ENCODE measurements around the gene MTHFR.

MTHFR gene

DNA sequence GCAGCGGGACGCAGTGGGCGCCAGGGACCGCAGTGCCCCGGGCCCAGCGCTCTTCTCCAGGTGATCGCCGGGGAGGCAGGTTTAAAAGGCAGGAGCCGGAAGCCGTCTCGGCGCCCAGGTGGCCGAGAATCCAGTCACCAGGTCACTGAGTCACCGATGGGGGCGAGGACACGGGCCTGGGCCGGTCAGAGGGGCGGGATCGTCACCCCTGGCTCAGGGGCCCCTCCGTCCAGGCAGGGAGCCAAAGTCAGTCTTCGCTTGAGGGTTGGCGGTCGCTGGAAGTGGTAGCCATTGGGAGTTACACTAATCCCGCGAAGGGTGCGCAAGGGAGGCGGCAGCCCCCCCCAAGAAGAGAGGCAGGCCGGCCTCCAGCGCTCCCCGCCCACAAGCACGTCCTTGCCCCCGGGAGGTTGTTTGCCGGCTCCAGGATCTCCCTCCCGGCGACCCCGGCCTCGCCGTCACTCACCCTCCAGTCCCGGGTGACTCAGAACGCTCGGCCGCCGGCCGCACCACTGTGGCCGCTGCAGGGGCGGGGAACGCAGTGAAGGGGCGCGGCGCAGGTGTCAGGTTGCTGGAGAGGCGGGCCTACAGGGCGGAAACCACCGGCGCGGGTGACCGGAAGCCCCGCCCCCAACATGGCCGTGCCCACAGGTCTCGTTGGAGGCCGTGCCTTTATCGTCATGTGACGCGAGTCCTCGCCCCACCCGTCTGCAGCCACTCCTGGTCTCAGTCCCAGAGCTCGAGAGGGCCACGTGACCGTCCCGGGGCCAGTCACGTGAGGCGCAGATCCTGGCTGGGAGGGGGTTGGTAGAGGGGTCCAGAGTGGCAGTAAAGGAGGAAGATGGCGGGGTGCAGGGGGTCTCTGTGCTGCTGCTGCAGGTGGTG is at the start of gene MTHFR, which contains the start of gene CLCN6:
Gene MTHFR (minus strand): TSS at position 543 of the 885 bp plus-strand sequence. CDS start 2,848 bp downstream, outside the sequence.
Gene CLCN6 (plus strand): TSS at position 770 of the 885 bp plus-strand sequence. CDS start 72 bp downstream, at position 842.
- DNase-seq = peak; percentile 94

DNA sequence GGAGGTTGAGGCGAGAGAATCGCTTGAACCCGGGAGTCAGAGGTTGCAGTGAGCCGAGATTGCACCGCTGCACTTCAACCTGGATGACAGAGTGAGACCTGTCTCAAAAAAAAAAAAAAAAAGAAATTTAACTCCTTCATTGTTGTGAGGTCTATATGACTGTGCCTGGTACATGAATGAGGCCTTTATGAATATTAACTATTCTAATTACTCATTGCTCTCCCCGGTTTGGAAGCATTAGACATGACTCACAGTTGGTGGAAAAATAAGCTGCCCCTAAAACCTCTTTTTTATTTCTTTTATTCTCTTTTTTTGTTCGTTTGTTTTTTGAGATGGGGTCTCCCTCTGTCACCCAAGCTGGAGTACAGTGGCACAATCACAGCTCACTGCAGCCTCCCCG is 49.7 kb upstream of the MTHFR start:
- no peak for DNase-seq

DNA sequence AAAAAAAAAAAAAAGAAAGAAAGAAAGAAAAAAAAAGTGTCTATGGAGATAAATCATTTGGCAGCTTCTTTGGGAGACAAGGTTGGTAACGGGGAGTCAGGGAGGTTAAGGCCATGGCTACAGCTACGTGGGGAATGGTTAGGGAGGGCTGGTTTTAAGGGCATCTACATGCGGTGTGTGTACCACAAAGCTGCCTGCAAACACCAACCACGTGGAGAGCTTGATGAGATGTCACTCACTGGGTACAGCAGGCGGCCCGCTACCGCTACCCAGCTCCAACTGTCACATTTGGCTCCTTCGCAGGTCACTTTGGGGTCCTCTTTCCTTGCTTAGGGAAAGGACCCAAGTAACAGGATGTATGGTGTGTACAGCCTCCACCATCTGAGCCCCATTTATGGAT is 48.8 kb upstream of the MTHFR start:
- DNase-seq = no peak

DNA sequence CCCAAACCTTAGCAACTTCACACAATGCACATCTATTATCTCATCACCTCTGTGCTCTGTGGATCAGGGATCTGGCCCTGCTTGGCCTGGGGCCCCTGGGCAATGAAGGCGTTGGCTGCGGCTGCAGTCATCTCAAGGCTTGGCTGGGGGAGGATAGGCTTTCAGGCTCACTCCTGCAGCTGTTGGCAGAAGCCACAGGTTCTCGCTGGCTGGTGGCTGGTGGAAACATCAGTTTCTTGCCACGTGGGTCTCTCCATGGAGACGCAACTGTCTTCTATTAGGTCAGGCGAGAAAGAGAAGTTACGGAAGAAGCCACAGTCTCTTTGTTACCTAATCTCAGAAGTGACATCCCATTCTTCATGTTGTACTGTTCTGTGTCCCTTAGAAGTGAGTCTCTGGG is 45.4 kb upstream of the MTHFR start:
- no peak for DNase-seq

DNA sequence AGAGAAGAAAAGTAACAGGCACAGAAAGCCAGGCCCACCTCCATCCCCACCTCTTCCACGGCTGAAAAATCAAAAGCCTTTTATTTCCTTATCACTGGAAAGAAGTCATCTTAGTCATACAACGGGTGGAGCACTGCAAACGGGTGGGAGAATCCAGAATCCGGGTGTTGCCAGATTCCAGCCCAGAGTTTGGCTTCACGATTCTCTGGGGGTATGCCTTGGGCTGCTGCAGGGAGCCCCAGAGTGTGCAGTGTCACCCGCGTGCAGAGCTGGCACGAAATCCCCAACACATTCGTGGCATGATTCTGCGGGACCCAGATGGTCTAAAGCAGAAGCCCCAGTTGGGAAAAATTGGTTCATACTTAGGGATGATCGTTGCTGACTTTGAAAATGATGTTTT is 44.4 kb upstream of the MTHFR start:
- no peak for DNase-seq

DNA sequence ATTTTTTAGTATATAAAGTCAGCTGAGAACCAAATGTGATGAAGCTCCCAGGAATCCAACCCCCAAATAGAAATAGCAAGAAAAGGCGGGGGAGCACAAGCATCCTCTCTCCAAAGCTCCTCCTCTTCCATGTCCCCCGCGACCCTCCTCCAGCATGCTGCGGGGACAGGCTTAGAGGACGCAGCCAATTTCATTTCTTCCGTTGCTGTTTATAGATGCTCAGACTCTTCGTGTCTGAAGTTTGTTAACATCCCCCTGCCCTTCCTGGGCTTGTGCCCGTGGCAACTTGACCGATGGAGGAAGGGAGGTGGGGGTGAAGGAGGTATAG is 42.6 kb upstream of the MTHFR start:
- DNase-seq = no peak

DNA sequence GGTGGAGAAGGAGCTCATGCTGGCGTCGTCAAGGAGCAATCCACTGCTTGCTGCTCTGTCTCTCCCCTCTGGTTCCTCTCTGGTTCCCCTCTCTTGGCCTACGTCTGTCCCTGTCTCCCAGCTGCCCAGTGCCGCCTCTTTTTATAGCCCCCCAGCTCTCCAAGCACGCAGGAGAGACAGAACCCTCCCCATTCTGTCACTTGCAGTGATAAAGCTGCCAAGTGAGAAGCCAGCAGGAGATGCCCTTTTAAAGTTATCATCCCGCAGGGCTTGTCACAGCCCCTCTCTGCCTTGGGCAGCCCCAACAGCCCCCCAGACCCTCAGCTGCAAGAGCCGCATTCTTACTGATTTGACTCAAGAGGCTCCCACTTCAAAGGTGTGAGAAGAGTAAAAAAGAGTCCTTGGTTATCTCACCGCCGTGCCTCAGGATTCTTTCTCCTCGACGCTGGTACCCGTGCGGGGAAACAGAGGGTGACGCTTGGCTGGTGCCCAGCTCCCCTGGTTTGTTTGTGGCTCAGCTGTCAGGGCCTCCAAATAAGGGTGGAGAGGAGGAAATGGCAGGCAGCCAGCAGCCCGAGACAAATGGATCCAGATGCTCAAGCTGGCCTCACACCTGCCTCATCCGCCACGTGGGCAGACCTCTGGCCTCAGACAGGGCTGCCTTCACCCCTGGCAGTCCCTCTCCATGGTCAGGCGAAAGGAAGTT is 42.1 kb upstream of the MTHFR start, which contains the start of gene NPPA:
Gene NPPA (minus strand): TSS at position 117 of the 706 bp plus-strand sequence. CDS start 99 bp downstream, at position 18.
- DNase-seq = peak; percentile 81

DNA sequence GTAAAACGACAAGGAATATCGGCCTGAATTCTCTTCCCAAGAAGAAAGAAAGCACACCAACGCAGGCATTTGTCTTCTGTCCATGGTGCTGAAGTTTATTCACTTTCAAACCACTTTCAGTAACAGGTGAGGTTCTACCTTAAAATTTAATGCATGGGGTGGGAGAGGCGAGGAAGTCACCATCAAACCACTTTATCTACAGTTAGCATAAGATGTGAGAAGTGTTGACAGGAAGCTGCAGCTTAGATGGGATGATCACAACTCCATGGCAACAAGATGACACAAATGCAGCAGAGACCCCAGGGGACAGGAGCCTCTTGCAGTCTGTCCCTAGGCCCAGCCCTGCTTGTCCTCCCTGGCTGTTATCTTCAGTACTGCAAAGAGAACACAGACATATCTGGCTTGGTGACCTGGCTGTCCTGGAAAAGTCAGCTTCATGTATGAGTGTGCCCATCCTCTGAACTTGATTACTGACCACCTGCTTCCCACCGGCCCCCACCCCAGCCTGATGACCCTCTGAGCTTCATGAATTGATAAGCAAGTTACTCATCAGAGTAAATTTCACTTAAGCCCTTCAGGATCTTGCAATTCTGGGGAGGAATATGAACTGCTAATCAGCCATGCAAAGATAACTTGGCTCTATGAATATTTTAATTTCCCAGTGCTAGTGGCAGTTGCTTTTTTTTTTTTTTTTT is 40.0 kb upstream of the MTHFR start:
- DNase-seq = no peak

DNA sequence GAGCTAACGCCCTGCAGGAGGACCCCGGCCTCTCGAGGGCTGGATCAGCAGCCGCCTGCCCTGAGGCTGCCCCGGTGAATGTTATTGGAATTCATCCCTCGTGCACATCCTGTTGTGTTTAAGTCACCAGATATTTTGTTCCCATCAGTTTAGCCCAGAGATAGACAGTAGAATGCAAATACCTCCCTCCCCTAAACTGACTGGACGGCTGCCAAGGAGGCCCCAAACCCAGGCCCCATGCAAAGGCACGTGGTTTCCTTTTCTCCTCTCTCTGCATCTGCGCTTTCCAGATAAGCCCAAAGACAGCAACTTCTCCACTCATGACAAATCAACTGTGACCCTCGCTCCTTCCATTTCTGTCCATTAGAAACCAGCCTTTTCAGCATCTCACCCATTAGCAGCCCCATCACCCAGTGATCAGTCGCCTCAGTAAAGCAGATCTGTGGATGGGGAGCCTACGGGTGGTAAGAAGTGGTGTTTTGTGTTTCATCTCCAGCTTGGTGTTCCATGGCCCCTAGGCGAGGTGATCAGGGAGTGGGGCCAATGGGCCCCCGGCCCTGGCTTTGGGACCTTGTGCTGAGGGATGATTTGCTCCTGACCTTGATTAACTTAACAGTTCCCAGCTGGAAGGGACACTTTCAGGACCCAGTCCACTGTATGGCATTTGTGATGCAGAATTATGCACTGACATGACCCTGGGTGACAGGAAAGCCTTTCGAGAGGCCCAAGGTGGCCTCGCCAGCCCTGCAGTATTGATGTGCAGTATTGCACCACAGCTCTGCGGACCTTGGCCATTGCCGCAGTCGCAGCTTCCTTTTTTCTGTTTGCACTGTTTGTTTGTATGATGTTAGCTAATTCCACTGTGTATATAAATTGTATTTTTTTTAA is 36.6 kb upstream of the MTHFR start:
- no peak for DNase-seq

DNA sequence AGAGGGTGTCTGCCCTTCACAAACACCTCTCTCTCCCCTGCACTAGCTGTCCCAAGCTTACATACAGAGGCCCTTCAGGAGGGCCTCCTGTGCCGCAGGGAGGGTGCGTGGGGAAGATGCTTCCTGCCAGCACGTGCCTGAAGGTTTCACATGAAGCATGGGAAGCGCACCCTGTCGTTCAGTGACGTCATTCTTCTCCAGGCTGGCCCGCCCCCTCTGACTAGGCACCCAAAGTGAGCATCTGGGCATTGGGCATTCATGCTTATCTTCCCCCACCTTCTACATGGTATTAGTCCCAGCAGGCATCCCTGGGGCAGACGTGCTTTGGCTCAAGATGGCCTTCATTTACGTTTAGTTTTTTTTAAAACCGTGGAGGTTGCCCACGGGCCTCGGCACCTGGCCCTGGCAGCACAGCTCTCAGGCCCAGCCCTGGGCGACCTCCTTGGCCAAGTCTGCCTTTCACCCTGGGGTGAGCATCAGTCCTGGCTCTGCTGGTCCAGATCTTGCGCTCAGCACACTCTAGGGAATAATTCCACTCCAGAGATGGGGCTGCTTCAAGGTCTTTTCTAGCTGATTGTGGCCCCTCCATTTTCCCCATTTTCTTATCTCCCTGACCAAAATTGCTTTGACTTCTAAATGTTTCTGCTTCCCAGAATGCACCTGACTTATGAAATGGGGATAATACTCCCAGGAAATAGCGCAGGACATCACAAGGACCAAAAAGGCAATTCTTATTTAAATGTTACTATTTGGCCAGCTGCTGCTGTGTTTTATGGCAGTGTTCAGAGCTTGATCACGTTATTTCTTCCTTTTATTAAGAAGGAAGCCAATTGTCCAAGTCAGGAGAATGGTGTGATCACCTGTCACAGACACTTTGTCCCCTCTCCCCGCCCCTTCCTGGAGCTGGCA is 35.7 kb upstream of the MTHFR start:
- peak; percentile 55 for DNase-seq

DNA sequence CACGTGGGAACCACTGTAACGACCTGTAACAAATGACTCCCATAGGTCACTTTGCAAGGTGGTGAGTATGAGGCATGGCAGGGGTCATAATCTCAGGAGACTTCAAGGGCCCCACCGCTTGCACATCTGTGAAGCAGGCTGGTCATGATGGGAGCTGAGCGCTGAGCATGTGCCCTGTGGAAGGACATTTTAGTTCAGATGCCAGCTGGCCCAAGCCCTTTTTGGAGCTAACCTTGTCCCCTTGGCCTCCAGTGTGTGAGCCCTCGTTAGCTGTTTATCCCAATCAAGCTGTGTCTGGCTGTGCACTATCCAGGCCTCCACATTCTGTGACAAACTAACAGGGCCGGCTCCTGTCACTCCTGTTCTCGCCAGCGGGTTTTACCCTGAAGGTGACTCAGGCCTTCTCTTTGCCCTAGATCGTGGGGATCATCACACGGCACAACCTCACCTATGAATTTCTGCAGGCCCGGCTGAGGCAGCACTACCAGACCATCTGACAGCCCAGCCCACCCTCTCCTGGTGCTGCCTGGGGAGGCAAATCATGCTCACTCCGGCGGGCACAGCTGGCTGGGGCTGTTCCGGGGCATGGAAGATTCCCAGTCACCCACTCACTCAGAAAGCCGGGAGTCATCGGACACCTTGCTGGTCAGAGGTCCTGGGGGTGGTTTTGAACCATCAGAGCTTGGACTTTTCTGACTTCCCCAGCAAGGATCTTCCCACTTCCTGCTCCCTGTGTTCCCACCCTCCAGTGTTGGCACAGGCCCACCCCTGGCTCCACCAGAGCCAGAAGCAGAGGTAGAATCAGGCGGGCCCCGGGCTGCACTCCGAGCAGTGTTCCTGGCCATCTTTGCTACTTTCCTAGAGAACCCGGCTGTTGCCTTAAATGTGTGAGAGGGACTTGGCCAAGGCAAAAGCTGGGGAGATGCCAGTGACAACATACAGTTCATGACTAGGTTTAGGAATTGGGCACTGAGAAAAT is 34.3 kb upstream of the MTHFR start:
- no peak for DNase-seq

DNA sequence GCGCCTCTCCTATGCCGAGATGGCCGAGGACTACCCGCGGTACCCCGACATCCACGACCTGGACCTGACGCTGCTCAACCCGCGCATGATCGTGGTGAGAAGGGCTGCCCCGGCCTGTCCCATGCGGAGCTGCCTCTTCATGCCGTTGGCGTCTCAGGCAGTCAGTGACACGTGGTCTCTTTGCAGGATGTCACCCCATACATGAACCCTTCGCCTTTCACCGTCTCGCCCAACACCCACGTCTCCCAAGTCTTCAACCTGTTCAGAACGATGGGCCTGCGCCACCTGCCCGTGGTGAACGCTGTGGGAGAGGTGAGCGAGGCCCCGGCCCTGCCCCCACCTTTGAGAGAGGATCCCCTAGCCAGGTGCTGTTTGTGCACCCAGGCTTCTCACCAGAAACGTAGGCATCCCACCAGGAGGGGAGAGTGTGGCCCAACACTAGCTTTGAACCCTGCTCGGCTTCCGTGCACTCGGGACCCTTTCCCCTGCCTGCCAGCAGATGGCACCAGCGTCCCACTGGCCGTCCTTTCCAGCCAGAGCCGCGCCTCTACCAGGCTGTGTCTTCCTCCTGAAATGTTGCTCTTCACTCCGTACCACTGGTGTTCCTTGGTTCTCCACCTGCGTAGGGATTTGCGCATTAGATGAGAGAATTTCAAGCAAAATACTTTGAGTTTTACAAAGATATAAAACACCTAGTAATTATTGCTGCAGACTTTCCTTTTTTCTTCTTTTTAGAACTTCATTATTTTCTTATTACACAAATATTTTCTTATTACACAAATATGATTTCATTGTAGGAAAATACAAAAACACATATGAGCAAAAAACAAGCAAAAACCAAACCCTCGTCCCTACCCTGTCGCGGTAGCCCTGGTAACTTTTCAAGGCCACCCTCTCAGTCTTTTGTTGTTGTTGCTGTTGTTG is 32.8 kb upstream of the MTHFR start:
- DNase-seq = no peak

DNA sequence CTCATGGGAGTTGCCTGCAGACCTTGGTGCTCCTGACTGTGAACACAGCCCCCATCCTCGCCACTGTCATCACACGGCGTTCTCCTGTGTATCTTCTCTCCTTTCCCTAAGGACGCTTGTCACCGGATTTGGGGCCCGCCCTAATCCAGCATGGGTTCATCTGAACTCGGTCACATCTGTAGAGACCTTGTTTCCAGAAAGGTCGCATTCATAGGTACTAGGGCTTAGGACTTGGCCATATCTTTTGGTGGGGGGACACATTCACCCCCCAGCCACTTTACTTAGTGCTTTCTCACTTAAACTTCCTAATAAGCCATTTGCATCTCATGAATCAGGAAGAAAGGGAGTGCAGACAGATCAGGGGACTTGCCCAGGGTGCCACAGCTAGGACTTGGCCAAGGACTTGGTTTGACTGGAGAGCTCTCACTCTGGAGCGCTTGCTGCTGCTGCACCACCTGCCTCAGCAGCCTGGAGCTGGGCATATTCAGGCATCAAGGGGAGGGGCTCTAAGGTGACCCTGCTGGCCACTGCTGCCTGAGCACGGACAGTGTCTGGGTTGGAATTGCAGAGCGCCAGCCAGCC is 32.1 kb upstream of the MTHFR start:
- no peak for DNase-seq

DNA sequence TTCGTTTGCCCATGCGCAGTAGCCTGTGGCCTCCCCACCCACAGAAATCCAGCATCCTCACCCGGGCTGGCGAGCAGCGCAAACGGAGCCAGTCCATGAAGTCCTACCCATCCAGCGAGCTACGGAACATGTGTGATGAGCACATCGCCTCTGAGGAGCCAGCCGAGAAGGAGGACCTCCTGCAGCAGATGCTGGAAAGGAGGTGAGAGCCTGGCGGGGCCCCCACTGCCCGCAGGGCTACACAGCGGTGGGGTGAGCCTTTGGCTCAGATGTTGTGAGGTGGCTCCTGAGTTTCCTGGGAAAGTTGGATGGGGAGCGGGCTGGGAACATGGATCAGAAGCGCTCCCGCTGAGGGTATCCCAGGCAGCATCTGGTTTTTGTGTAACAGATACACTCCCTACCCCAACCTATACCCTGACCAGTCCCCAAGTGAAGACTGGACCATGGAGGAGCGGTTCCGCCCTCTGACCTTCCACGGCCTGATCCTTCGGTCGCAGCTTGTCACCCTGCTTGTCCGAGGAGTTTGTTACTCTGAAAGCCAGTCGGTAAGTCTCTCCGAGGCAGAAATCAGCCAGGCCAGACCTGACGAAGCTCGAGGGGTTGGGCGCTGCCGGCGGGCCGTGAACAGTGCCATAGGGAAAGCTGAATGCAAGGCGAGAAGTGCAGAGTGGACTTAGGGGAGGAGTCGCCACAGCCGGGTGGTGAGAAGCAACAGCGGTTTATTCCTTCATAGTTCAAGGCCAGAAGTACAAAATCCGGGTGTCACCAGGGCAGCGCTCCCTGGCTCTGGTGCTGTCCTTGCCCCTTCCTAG is 31.4 kb upstream of the MTHFR start:
- DNase-seq = no peak

DNA sequence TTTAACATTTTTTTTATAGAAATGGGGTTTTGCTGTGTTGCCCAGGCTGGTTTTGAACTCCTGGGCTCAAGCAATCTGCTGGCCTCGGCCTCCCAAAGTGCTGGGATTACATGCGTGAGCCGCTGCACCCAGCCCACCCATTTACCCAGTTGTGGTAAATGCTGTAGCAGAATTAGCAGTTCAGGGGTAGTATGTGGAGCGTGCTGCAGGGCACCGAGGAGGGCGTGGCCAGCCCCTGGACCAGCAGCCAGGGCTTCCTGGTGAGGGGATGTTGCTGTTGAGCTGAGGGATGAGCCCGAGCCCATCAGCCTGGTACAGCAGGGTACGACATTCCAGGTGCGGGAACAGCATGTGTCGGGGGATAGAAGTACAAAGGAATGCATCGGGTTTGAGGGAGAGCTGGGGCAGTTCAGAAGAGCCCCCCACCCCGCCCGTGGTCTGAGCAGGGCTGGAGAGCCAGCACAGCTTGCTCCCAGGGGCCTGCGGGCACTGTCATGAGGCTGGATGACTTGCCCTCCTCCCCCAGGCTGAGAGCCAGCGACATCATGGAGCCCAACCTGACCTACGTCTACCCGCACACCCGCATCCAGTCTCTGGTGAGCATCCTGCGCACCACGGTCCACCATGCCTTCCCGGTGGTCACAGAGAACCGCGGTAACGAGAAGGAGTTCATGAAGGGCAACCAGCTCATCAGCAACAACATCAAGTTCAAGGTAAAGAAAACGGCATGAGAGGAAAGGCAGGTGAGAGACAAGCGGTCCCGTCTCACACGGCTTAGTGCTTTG is 29.9 kb upstream of the MTHFR start:
- no peak for DNase-seq

DNA sequence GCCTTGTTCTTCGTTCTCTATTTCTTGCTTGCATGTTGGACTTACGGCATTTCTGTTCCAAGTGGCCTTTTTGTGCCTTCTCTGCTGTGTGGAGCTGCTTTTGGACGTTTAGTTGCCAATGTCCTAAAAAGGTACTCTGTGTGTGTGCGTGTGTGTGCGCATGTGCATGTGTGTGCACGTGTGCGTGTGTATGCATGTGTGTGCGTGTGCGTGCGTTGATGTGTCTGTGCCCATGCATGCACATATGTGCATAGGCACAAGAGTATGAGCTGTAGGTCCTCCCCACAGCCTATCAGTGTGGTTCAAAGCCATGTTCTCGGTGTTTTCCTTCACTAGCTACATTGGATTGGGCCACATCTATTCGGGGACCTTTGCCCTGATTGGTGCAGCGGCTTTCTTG is 28.1 kb upstream of the MTHFR start:
- DNase-seq = no peak

DNA sequence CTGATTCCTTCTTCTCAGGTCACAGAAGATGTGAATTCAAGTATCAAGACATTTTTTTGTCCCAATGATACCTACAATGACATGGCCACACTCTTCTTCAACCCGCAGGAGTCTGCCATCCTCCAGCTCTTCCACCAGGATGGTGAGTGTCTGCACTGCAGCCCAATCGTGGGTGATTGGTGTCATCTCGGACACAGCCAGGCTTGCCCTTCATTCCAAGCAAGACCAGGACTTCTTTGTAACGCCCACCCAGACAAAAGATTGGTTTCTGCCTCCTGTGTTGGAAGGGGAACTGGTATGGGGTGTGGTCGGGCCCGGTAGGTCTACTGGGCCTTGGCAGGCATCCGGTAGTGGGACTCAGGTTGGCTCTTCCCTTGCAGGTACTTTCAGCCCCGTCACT is 27.7 kb upstream of the MTHFR start:
- DNase-seq = no peak
